Peyer's patch (tissue), 4 donors: ENCODE results near the gene PPP1R3D.

Experiments
- CTCF ChIP-seq, 6 experiments: fragments of 450-650 bp in 4 of 6; fragments of 200-600 bp in 2 of 6; sonication (generic) in 1 of 6; IDR thresholded peaks; one replicate each; pipeline ENCODE4 v1.5.1; 2017 to 2019; ENCODE audit warnings: antibody characterized with exemption in 6 of 6, mild to moderate bottlenecking in 3 of 6, moderate library complexity in 1 of 6
- POLR2A ChIP-seq, 2 donors: fragments of 450-650 bp; IDR thresholded peaks; one replicate each; pipeline ENCODE4 v1.5.1; 2017; ENCODE audit warnings: antibody characterized with exemption in 2 of 2, mild to moderate bottlenecking in 2 of 2, moderate library complexity in 2 of 2

GRCh38 chr20:59961423-59961822 lies 21.3 kb upstream of the PPP1R3D start:
- TF ChIP-seq POLR2A (IDR thresholded peaks at IDR 0.05) (no peak), CTCF (IDR thresholded peaks at IDR 0.05) (no peak)
